ENCODE measurements around the gene RFPL3. TPM values are rescaled to one million over a fixed set of nuclear protein-coding genes. Genes with fewer than 3 reads are reported as not detected.

The RFPL3 gene
- total and polyA plus RNA-seq, 2 donors (not counting 3 experiments of a cell fraction or from before 2014, with no cell fraction given), result not detected

GRCh38 chr22:32361257-32361656 lies 3.6 kb downstream of the RFPL3 start:
- Histone ChIP-seq H3K4me1 (ENCODE audit: control insufficient read depth, extremely low read depth, insufficient read depth, low read length) (no peaks in the 10 kb centered on the region), H3K79me2 (ENCODE audit: control insufficient read depth, insufficient read depth, low read length) (no peaks in the 10 kb centered on the region), H3K9ac (replicated peaks; ENCODE audit: extremely low read depth, insufficient read depth, low read length) (no peak overlapping the region), H2AFZ (ENCODE audit: low read depth, low read length) (no peak overlapping the region), H3K4me3 (replicated peaks in 1 of 3; ENCODE audit: insufficient read depth in 1 of 3, low read depth in 1 of 3, low read length in 3 of 3) (no peak overlapping the region), H3K4me2 (ENCODE audit: insufficient read depth, low read length) (no peak overlapping the region), H3K9me1 (replicated peaks; ENCODE audit: control insufficient read depth, extremely low read depth, insufficient read depth, low read length) (no peaks in the 10 kb centered on the region), H4K20me1 (replicated peaks; ENCODE audit: control insufficient read depth, extremely low read depth, insufficient read depth, low read length) (no peaks in the 10 kb centered on the region), H3K36me3 (ENCODE audit: control insufficient read depth in 2 of 2, extremely low read depth in 1 of 2, insufficient read depth in 2 of 2, low read length in 2 of 2) (no peaks in the 10 kb centered on the region), H3K27me3 (ENCODE audit: control insufficient read depth in 2 of 2, insufficient read depth in 2 of 2, low read length in 2 of 2) (peaks cover 4 to 17% of the 10 kb centered on the region in 2 experiments), H3K27ac (ENCODE audit: insufficient read depth, low read depth, low read length) (no peak overlapping the region), H3K9me3 (replicated peaks; ENCODE audit: control insufficient read depth, insufficient read depth, low read length) (no peaks in the 10 kb centered on the region)
- TF ChIP-seq EZH2 (IDR thresholded peaks at IDR 0.05; ENCODE audit: borderline replicate concordance, low read depth, low read length, severe bottlenecking) (no peak), MYC (IDR thresholded peaks at IDR 0.05; ENCODE audit: low read depth, low read length) (no peak), POLR2A (IDR thresholded peaks at IDR 0.05; ENCODE audit: low read depth, low read length) (no peak), JUN (IDR thresholded peaks at IDR 0.05; ENCODE audit: borderline replicate concordance, insufficient read depth, insufficient read length, low read depth) (no peak)
- CTCF ChIA-PET, result no interaction called here
- DNase-seq (ENCODE audit: low read depth, low spot score) (no peak), FAIRE-seq (no peak)
- intact Hi-C loops (cut with micrococcal nuclease), result no loop called here
- POLR2A ChIA-PET, result no interaction called here
- BruUV-seq (replicated peaks), result no TSS peak
- dilution Hi-C loops (cut with MboI; ENCODE audit: extremely low pct_ligation_motif_present, low sequenced_read_pairs), result no loop called here

- dilution Hi-C loops (cut with MboI; ENCODE audit: extremely low pct_ligation_motif_present, low sequenced_read_pairs), result no loop called here
- H3K27ac ChIP-seq (ENCODE audit: insufficient read depth, low read depth, low read length), result no peak overlapping the region
- intact Hi-C loops (cut with micrococcal nuclease), result no loop called here
- no peak overlapping the region for H3K9ac ChIP-seq (replicated peaks; ENCODE audit: extremely low read depth, insufficient read depth, low read length)
- H4K20me1 ChIP-seq (replicated peaks; ENCODE audit: control insufficient read depth, extremely low read depth, insufficient read depth, low read length), result no peaks in the 10 kb centered on the region
- H3K9me1 ChIP-seq (replicated peaks; ENCODE audit: control insufficient read depth, extremely low read depth, insufficient read depth, low read length), result no peaks in the 10 kb centered on the region
- no peak overlapping the region for H3K4me2 ChIP-seq (ENCODE audit: insufficient read depth, low read length)
- H3K9me3 ChIP-seq (replicated peaks; ENCODE audit: control insufficient read depth, insufficient read depth, low read length), result no peaks in the 10 kb centered on the region
- no peak overlapping the region for H3K4me3 ChIP-seq (replicated peaks in 1 of 3; ENCODE audit: insufficient read depth in 1 of 3, low read depth in 1 of 3, low read length in 3 of 3)
- DNase-seq (ENCODE audit: low read depth, low spot score), result no peak
- H3K36me3 ChIP-seq (ENCODE audit: control insufficient read depth in 2 of 2, extremely low read depth in 1 of 2, insufficient read depth in 2 of 2, low read length in 2 of 2), result no peaks in the 10 kb centered on the region
- H3K4me1 ChIP-seq (ENCODE audit: control insufficient read depth, extremely low read depth, insufficient read depth, low read length), result no peaks in the 10 kb centered on the region
- H3K79me2 ChIP-seq (ENCODE audit: control insufficient read depth, insufficient read depth, low read length), result no peaks in the 10 kb centered on the region
- CTCF ChIA-PET, result no interaction called here
- H2AFZ ChIP-seq (ENCODE audit: low read depth, low read length), result no peak overlapping the region
- H3K27me3 ChIP-seq (ENCODE audit: control insufficient read depth in 2 of 2, insufficient read depth in 2 of 2, low read length in 2 of 2), result peaks cover 4 to 17% of the 10 kb centered on the region in 2 experiments
- no peak for FAIRE-seq
- BruUV-seq (replicated peaks), result no TSS peak
- POLR2A ChIA-PET, result no interaction called here
- no peak for TF ChIP-seq MYC (IDR thresholded peaks at IDR 0.05; ENCODE audit: low read depth, low read length)
- TF ChIP-seq GATA2 (IDR thresholded peaks at IDR 0.05; ENCODE audit: insufficient read depth, insufficient read length, low read depth, low read length), result no peak
- TF ChIP-seq FOS (IDR thresholded peaks at IDR 0.05; ENCODE audit: borderline replicate concordance, insufficient read depth, low read length), result no peak
- TF ChIP-seq POLR2A (IDR thresholded peaks at IDR 0.05; ENCODE audit: low read depth, low read length), result no peak
- TF ChIP-seq MAX (IDR thresholded peaks at IDR 0.05; ENCODE audit: insufficient read depth, insufficient read length), result no peak
- TF ChIP-seq JUN (IDR thresholded peaks at IDR 0.05; ENCODE audit: borderline replicate concordance, insufficient read depth, insufficient read length, low read depth), result no peak
- TF ChIP-seq EZH2 (IDR thresholded peaks at IDR 0.05; ENCODE audit: borderline replicate concordance, low read depth, low read length, severe bottlenecking), result no peak
These were observed 6.5 kb downstream of the RFPL3 start for GRCh38 chr22:32364210-32364609.

Data from endothelial cell of umbilical vein (primary cell).